ENCODE results near the gene FAM168B. TPM values are rescaled to one million over a fixed set of nuclear protein-coding genes. Genes with fewer than 3 reads are reported as not detected.

The FAM168B gene
- polyA plus RNA-seq, 2 of the 4 experiments (the other 2 are of a cell fraction): 83.2 to 86.8 TPM

- DNase-seq (ENCODE audit: low read depth in 1 of 2, low spot score in 1 of 2): no peak
- Histone ChIP-seq H3K4me1 (peaks cover 9% of the 10 kb centered on the region), H3K4me2 (peak overlapping the region; percentile 98), H3K27ac (peak overlapping the region; percentile 59 to 82), H3K4me3 (peak overlapping the region; percentile 55), H3K9me3 (no peaks in the 10 kb centered on the region)
- POLR2A ChIA-PET: no interaction called here
- 76% methylated on average over 18 of the region's 65 CpGs for WGBS (ENCODE audit: missing lambda C conversion rate)
- CTCF ChIA-PET: no interaction called here
- TF ChIP-seq USF2 (IDR thresholded peaks at IDR 0.05): no peak
- TF ChIP-seq CHD2 (IDR thresholded peaks at IDR 0.05; ENCODE audit: low read length, partially characterized antibody): no peak
- no peak for TF ChIP-seq GATA3 (IDR thresholded peaks at IDR 0.05; ENCODE audit: borderline replicate concordance)
- FAIRE-seq: no peak
- ATAC-seq: no peak
These were observed 58.0 kb downstream of the FAM168B start for GRCh38 chr2:131035112-131035825.

- DNase-seq (ENCODE audit: low read depth in 1 of 2, low spot score in 1 of 2): no peak
- Histone ChIP-seq H3K27ac (peak overlapping the region; percentile 59 to 82), H3K4me2 (peak overlapping the region; percentile 98), H3K4me3 (peak overlapping the region; percentile 55), H3K4me1 (peaks cover 9% of the 10 kb centered on the region), H3K9me3 (no peaks in the 10 kb centered on the region)
- no peak for FAIRE-seq
- ATAC-seq: peak; percentile 21 to 36; a peak in 4 of 6 replicates
- ChIA-PET CTCF (no interaction called here), POLR2A (no interaction called here)
- WGBS (ENCODE audit: missing lambda C conversion rate): 49% methylated on average over 20 of the region's 61 CpGs
- TF ChIP-seq FOSB (CRISPR knock-in tag; IDR thresholded peaks at IDR 0.05): no peak
- no peak for TF ChIP-seq GATA3 (IDR thresholded peaks at IDR 0.05; ENCODE audit: borderline replicate concordance)
These were observed 58.9 kb downstream of the FAM168B start for GRCh38 chr2:131034122-131035051.

- DNase-seq (ENCODE audit: low read depth in 1 of 2, low spot score in 1 of 2) (no peak), ATAC-seq (no peak; a peak in 1 of 6 replicates), FAIRE-seq (no peak)
- no peak overlapping the region for H3K27ac ChIP-seq
- peaks cover 9% of the 10 kb centered on the region for H3K4me1 ChIP-seq
- ChIA-PET POLR2A (no interaction called here), CTCF (interaction anchor here (0.9 kb wide), 1 partner anchor 23 kb away, joined by 3 read pairs; no protein-coding TSS in a partner anchor)
- H3K4me3 ChIP-seq: no peak overlapping the region
- TF ChIP-seq MYC (IDR thresholded peaks at IDR 0.05; ENCODE audit: borderline replicate concordance, low read length) (no peak), EHMT2 (IDR thresholded peaks at IDR 0.05; ENCODE audit: low read depth) (no peak), CTCF (IDR thresholded peaks at IDR 0.05) (no peak), BCL3 (IDR thresholded peaks at IDR 0.05) (no peak), KDM5A (IDR thresholded peaks at IDR 0.05) (no peak)
- 0% methylated on average over 1 of the region's 1 CpG for WGBS (ENCODE audit: missing lambda C conversion rate)
- H3K9me3 ChIP-seq: no peaks in the 10 kb centered on the region
- H3K4me2 ChIP-seq: peak overlapping the region; percentile 98; the same call in 1 of the 3 replicates
These were observed 59.5 kb downstream of the FAM168B start for GRCh38 chr2:131033786-131034121.

GRCh38 chr2:131032393-131032836 is 60.8 kb downstream of the FAM168B start:
- H3K27ac ChIP-seq: no peak overlapping the region
- peaks cover 9% of the 10 kb centered on the region for H3K4me1 ChIP-seq
- H3K9me3 ChIP-seq: peaks cover 7% of the 10 kb centered on the region; the same call in 1 of the 3 replicates
- TF ChIP-seq RFX5 (IDR thresholded peaks at IDR 0.05) (no peak), ZNF302 (CRISPR knock-in tag; IDR thresholded peaks at IDR 0.05) (no peak), KDM5A (IDR thresholded peaks at IDR 0.05) (no peak), ZSCAN20 (CRISPR knock-in tag; IDR thresholded peaks at IDR 0.05) (no peak)
- ATAC-seq (no peak), FAIRE-seq (no peak), DNase-seq (ENCODE audit: low read depth in 1 of 2, low spot score in 1 of 2) (no peak)
- WGBS (ENCODE audit: missing lambda C conversion rate): 73% methylated on average over 2 of the region's 4 CpGs
- H3K4me3 ChIP-seq: no peak overlapping the region
- ChIA-PET POLR2A (no interaction called here), CTCF (interaction anchor here (0.7 to 1.3 kb wide), 4 partner anchors 9 to 68 kb away, joined by 3 to 4 read pairs (median 3); no protein-coding TSS in a partner anchor)
- no peak overlapping the region for H3K4me2 ChIP-seq

All from A549 (cell line).